ENCODE data around the gene PRKG1.

- no peak for TF ChIP-seq ZBTB21 (CRISPR knock-in tag; IDR thresholded peaks at IDR 0.05; ENCODE audit: borderline replicate concordance)
- TF ChIP-seq SMAD4 (CRISPR knock-in tag; IDR thresholded peaks at IDR 0.05): no peak
- TF ChIP-seq MLX (CRISPR knock-in tag; IDR thresholded peaks at IDR 0.05): no peak
- TF ChIP-seq CTCF (IDR thresholded peaks at IDR 0.05): no peak
- TF ChIP-seq ELF4 (CRISPR knock-in tag; IDR thresholded peaks at IDR 0.05; ENCODE audit: low read depth): no peak
- no peak for TF ChIP-seq MAX (CRISPR knock-in tag; IDR thresholded peaks at IDR 0.05)
- no peak for TF ChIP-seq ATF3 (CRISPR knock-in tag; conservative IDR thresholded peaks at IDR 0.05)
- TF ChIP-seq JUN (CRISPR knock-in tag; IDR thresholded peaks at IDR 0.05): no peak
These were observed 530.3 kb downstream of the PRKG1 start for GRCh38 chr10:51604579-51604978.

All from WTC11 (cell line).